ENCODE results near the gene EXOSC7.

EXOSC7 gene

DNA sequence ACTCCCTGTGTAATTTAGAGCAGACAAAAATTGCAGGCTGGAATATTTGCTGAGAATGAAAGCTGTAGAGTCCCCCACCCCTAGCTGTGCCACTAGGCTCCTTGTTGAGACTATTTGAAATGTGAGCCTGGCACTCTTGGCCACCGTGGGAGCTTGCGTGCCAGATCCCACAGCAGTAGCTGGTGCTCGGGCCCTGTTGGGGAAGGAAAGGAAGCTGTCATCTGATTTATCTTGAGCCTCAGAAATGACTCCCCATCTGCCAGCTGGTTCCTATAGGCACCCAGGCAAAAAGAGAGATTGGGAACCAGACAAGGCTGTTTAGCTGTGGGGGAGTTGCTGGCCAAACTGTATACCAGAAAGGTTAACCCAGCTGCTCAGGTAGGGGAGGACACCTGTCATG, 26.7 kb downstream of the EXOSC7 start:
- Histone ChIP-seq H3K27ac (ENCODE audit: low read depth, low read length) (no peak overlapping the region), H3K18ac (ENCODE audit: low read length) (no peak overlapping the region), H3K4me2 (ENCODE audit: low read length) (no peak overlapping the region), H4K8ac (ENCODE audit: low read depth, low read length) (no peak overlapping the region), H3K23ac (ENCODE audit: low read length) (no peak overlapping the region), H3K4me3 (ENCODE audit: low read length) (no peak overlapping the region), H3K79me2 (ENCODE audit: control insufficient read depth, insufficient read depth, low read length) (no peaks in the 10 kb centered on the region), H3K36me3 (ENCODE audit: control insufficient read depth, insufficient read depth, low read length) (peaks cover 11% of the 10 kb centered on the region), H2BK120ac (ENCODE audit: low read depth, low read length) (no peak overlapping the region), H3K56ac (ENCODE audit: low read length) (no peak overlapping the region), H3K4ac (ENCODE audit: low read depth, low read length) (no peak overlapping the region), H2AK5ac (ENCODE audit: low read length) (no peak overlapping the region), H4K5ac (ENCODE audit: low read length) (no peak overlapping the region), H3K79me1 (ENCODE audit: low read length) (peaks cover 1% of the 10 kb centered on the region), H3K27me3 (ENCODE audit: insufficient read depth, low read length, poor library complexity) (no peaks in the 10 kb centered on the region), H2BK5ac (ENCODE audit: low read length) (no peak overlapping the region), H2BK15ac (replicated peaks; ENCODE audit: low read depth) (no peak overlapping the region), H3K9ac (ENCODE audit: low read length) (no peak overlapping the region), H3K4me1 (ENCODE audit: control insufficient read depth, low read depth, low read length) (no peaks in the 10 kb centered on the region)
- no peak for DNase-seq
- WGBS (ENCODE audit: extremely low coverage, insufficient coverage, low lambda C conversion rate), result no CpG with 5 or more reads among the region's 3 CpGs

- H3K79me2 ChIP-seq (ENCODE audit: control insufficient read depth, insufficient read depth, low read length), result no peaks in the 10 kb centered on the region
- H3K23ac ChIP-seq (ENCODE audit: low read length), result no peak overlapping the region
- no peaks in the 10 kb centered on the region for H3K27me3 ChIP-seq (ENCODE audit: insufficient read depth, low read length, poor library complexity)
- no peak overlapping the region for H3K18ac ChIP-seq (ENCODE audit: low read length)
- no peak overlapping the region for H3K4me2 ChIP-seq (ENCODE audit: low read length)
- no peak overlapping the region for H4K5ac ChIP-seq (ENCODE audit: low read length)
- H3K79me1 ChIP-seq (ENCODE audit: low read length), result peaks cover 1% of the 10 kb centered on the region
- peaks cover 12% of the 10 kb centered on the region for H3K36me3 ChIP-seq (ENCODE audit: control insufficient read depth, insufficient read depth, low read length)
- H2BK5ac ChIP-seq (ENCODE audit: low read length), result no peak overlapping the region
- H3K4ac ChIP-seq (ENCODE audit: low read depth, low read length), result no peak overlapping the region
- DNase-seq, result no peak
- H2AK5ac ChIP-seq (ENCODE audit: low read length), result no peak overlapping the region
- H3K4me3 ChIP-seq (ENCODE audit: low read length), result no peak overlapping the region
- no peak overlapping the region for H3K27ac ChIP-seq (ENCODE audit: low read depth, low read length)
- no peak overlapping the region for H3K56ac ChIP-seq (ENCODE audit: low read length)
- H4K8ac ChIP-seq (ENCODE audit: low read depth, low read length), result no peak overlapping the region
- H2BK120ac ChIP-seq (ENCODE audit: low read depth, low read length), result no peak overlapping the region
- H3K4me1 ChIP-seq (ENCODE audit: control insufficient read depth, low read depth, low read length), result no peaks in the 10 kb centered on the region
- no peak overlapping the region for H2BK15ac ChIP-seq (replicated peaks; ENCODE audit: low read depth)
- H3K9ac ChIP-seq (ENCODE audit: low read length), result no peak overlapping the region
Observed at GRCh38 chr3:45003406-45003805, 27.4 kb downstream of the EXOSC7 start.

GRCh38 chr3:45003859-45004258, 27.8 kb downstream of the EXOSC7 start:
- H2BK120ac ChIP-seq (ENCODE audit: low read depth, low read length), result no peak overlapping the region
- WGBS (ENCODE audit: extremely low coverage, insufficient coverage, low lambda C conversion rate), result no CpG with 5 or more reads among the region's 2 CpGs
- H3K4me1 ChIP-seq (ENCODE audit: control insufficient read depth, low read depth, low read length), result no peaks in the 10 kb centered on the region
- H3K23ac ChIP-seq (ENCODE audit: low read length), result no peak overlapping the region
- no peak overlapping the region for H3K4me2 ChIP-seq (ENCODE audit: low read length)
- no peaks in the 10 kb centered on the region for H3K27me3 ChIP-seq (ENCODE audit: insufficient read depth, low read length, poor library complexity)
- peaks cover 1% of the 10 kb centered on the region for H3K79me1 ChIP-seq (ENCODE audit: low read length)
- H3K27ac ChIP-seq (ENCODE audit: low read depth, low read length), result no peak overlapping the region
- H2AK5ac ChIP-seq (ENCODE audit: low read length), result no peak overlapping the region
- no peak overlapping the region for H4K8ac ChIP-seq (ENCODE audit: low read depth, low read length)
- H3K4me3 ChIP-seq (ENCODE audit: low read length), result no peak overlapping the region
- H2BK5ac ChIP-seq (ENCODE audit: low read length), result no peak overlapping the region
- DNase-seq, result no peak
- no peak overlapping the region for H3K56ac ChIP-seq (ENCODE audit: low read length)
- H4K5ac ChIP-seq (ENCODE audit: low read length), result no peak overlapping the region
- no peak overlapping the region for H3K9ac ChIP-seq (ENCODE audit: low read length)
- H3K18ac ChIP-seq (ENCODE audit: low read length), result no peak overlapping the region
- peaks cover 13% of the 10 kb centered on the region for H3K36me3 ChIP-seq (ENCODE audit: control insufficient read depth, insufficient read depth, low read length)
- H2BK15ac ChIP-seq (replicated peaks; ENCODE audit: low read depth), result no peak overlapping the region
- no peaks in the 10 kb centered on the region for H3K79me2 ChIP-seq (ENCODE audit: control insufficient read depth, insufficient read depth, low read length)
- no peak overlapping the region for H3K4ac ChIP-seq (ENCODE audit: low read depth, low read length)

DNA sequence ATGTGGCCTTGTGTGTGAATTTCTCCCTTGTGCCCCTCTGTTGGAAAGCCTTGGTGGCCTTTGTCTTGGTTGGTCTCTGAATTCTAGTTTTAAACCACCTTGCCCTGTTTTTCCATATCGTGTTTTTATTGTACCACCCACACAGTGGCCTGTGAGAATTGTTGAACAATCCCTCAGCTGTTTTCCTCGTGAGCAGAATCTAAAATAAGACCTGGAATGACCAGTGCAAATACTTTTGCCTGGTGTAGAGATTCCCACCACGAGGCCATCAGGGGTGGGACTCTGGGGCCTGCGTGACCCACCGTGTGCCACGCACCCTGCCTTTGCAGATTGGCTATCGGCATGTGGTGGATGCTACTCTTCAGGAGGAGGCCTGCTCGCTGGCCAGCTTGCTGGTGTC, 31.0 kb downstream of the EXOSC7 start:
- no peak overlapping the region for H3K9ac ChIP-seq (ENCODE audit: low read length)
- H3K18ac ChIP-seq (ENCODE audit: low read length), result no peak overlapping the region
- no peak overlapping the region for H3K4ac ChIP-seq (ENCODE audit: low read depth, low read length)
- no peak overlapping the region for H3K4me2 ChIP-seq (ENCODE audit: low read length)
- no peaks in the 10 kb centered on the region for H3K79me1 ChIP-seq (ENCODE audit: low read length)
- H2BK120ac ChIP-seq (ENCODE audit: low read depth, low read length), result no peak overlapping the region
- no peaks in the 10 kb centered on the region for H3K4me1 ChIP-seq (ENCODE audit: control insufficient read depth, low read depth, low read length)
- WGBS (ENCODE audit: extremely low coverage, insufficient coverage, low lambda C conversion rate), result no CpG with 5 or more reads among the region's 8 CpGs
- no peak for DNase-seq
- no peaks in the 10 kb centered on the region for H3K27me3 ChIP-seq (ENCODE audit: insufficient read depth, low read length, poor library complexity)
- no peak overlapping the region for H4K8ac ChIP-seq (ENCODE audit: low read depth, low read length)
- H2BK5ac ChIP-seq (ENCODE audit: low read length), result no peak overlapping the region
- H3K79me2 ChIP-seq (ENCODE audit: control insufficient read depth, insufficient read depth, low read length), result no peaks in the 10 kb centered on the region
- no peak overlapping the region for H3K4me3 ChIP-seq (ENCODE audit: low read length)
- no peak overlapping the region for H2AK5ac ChIP-seq (ENCODE audit: low read length)
- no peak overlapping the region for H4K5ac ChIP-seq (ENCODE audit: low read length)
- H3K56ac ChIP-seq (ENCODE audit: low read length), result no peak overlapping the region
- H3K23ac ChIP-seq (ENCODE audit: low read length), result no peak overlapping the region
- H2BK15ac ChIP-seq (replicated peaks; ENCODE audit: low read depth), result no peak overlapping the region
- peaks cover 11% of the 10 kb centered on the region for H3K36me3 ChIP-seq (ENCODE audit: control insufficient read depth, insufficient read depth, low read length)
- no peak overlapping the region for H3K27ac ChIP-seq (ENCODE audit: low read depth, low read length)

GRCh38 chr3:45008117-45008516, 32.1 kb downstream of the EXOSC7 start:
- no peaks in the 10 kb centered on the region for H3K27me3 ChIP-seq (ENCODE audit: insufficient read depth, low read length, poor library complexity)
- H3K79me1 ChIP-seq (ENCODE audit: low read length), result no peaks in the 10 kb centered on the region
- H3K23ac ChIP-seq (ENCODE audit: low read length), result no peak overlapping the region
- no peak overlapping the region for H3K9ac ChIP-seq (ENCODE audit: low read length)
- no peak overlapping the region for H3K4ac ChIP-seq (ENCODE audit: low read depth, low read length)
- H3K18ac ChIP-seq (ENCODE audit: low read length), result no peak overlapping the region
- no peak overlapping the region for H4K5ac ChIP-seq (ENCODE audit: low read length)
- peaks cover 11% of the 10 kb centered on the region for H3K36me3 ChIP-seq (ENCODE audit: control insufficient read depth, insufficient read depth, low read length)
- H2BK15ac ChIP-seq (replicated peaks; ENCODE audit: low read depth), result no peak overlapping the region
- H3K4me3 ChIP-seq (ENCODE audit: low read length), result no peak overlapping the region
- H3K56ac ChIP-seq (ENCODE audit: low read length), result no peak overlapping the region
- H2AK5ac ChIP-seq (ENCODE audit: low read length), result no peak overlapping the region
- H3K27ac ChIP-seq (ENCODE audit: low read depth, low read length), result no peak overlapping the region
- no peak for DNase-seq
- H3K4me1 ChIP-seq (ENCODE audit: control insufficient read depth, low read depth, low read length), result no peaks in the 10 kb centered on the region
- no CpG with 5 or more reads among the region's 1 CpG for WGBS (ENCODE audit: extremely low coverage, insufficient coverage, low lambda C conversion rate)
- no peak overlapping the region for H4K8ac ChIP-seq (ENCODE audit: low read depth, low read length)
- H3K79me2 ChIP-seq (ENCODE audit: control insufficient read depth, insufficient read depth, low read length), result no peaks in the 10 kb centered on the region
- no peak overlapping the region for H3K4me2 ChIP-seq (ENCODE audit: low read length)
- no peak overlapping the region for H2BK5ac ChIP-seq (ENCODE audit: low read length)
- H2BK120ac ChIP-seq (ENCODE audit: low read depth, low read length), result no peak overlapping the region

- H3K27me3 ChIP-seq (ENCODE audit: insufficient read depth, low read length, poor library complexity), result no peaks in the 10 kb centered on the region
- H2BK5ac ChIP-seq (ENCODE audit: low read length), result no peak overlapping the region
- no peak overlapping the region for H2AK5ac ChIP-seq (ENCODE audit: low read length)
- H3K36me3 ChIP-seq (ENCODE audit: control insufficient read depth, insufficient read depth, low read length), result peaks cover 8% of the 10 kb centered on the region
- WGBS (ENCODE audit: extremely low coverage, insufficient coverage, low lambda C conversion rate), result no CpG with 5 or more reads among the region's 1 CpG
- H3K79me2 ChIP-seq (ENCODE audit: control insufficient read depth, insufficient read depth, low read length), result no peaks in the 10 kb centered on the region
- no peak overlapping the region for H2BK15ac ChIP-seq (replicated peaks; ENCODE audit: low read depth)
- no peak overlapping the region for H3K18ac ChIP-seq (ENCODE audit: low read length)
- H4K8ac ChIP-seq (ENCODE audit: low read depth, low read length), result no peak overlapping the region
- no peak overlapping the region for H4K5ac ChIP-seq (ENCODE audit: low read length)
- H3K9ac ChIP-seq (ENCODE audit: low read length), result no peak overlapping the region
- H3K56ac ChIP-seq (ENCODE audit: low read length), result no peak overlapping the region
- H3K4ac ChIP-seq (ENCODE audit: low read depth, low read length), result no peak overlapping the region
- no peak overlapping the region for H3K4me3 ChIP-seq (ENCODE audit: low read length)
- H3K79me1 ChIP-seq (ENCODE audit: low read length), result no peaks in the 10 kb centered on the region
- H3K4me1 ChIP-seq (ENCODE audit: control insufficient read depth, low read depth, low read length), result no peaks in the 10 kb centered on the region
- no peak overlapping the region for H2BK120ac ChIP-seq (ENCODE audit: low read depth, low read length)
- H3K4me2 ChIP-seq (ENCODE audit: low read length), result no peak overlapping the region
- no peak overlapping the region for H3K23ac ChIP-seq (ENCODE audit: low read length)
- DNase-seq, result peak; percentile 32
- no peak overlapping the region for H3K27ac ChIP-seq (ENCODE audit: low read depth, low read length)
Observed at GRCh38 chr3:45009868-45010267, 33.8 kb downstream of the EXOSC7 start.

Data from mesendoderm (in vitro differentiated cells).